HepG2 (cell line): ENCODE results near the gene KRT84. TPM values are rescaled to one million over a fixed set of nuclear protein-coding genes. Genes with fewer than 3 reads are reported as not detected.

Source experiments
- ATAC-seq: fragments of 200-7000 bp; cut with Tn5 transposase; 3 replicates; pipeline ENCODE4 v1.9.1; 2020; ENCODE audit warnings: mild to moderate bottlenecking, moderate library complexity
- BruUV-seq: library from RNA; stranded (reverse); fragments of 400-500 nt; replicated peaks from 2 replicates; lab custom pipeline; 2021; lab: Mats Ljungman, UMichigan
- CTCF ChIA-PET: fragments of 300-600 bp; formaldehyde crosslinking; extraction: SDS; loops from one replicate; lab custom pipeline; 2021; ENCODE audit warnings: low total read pairs, inconsistent platforms, low intra/inter-chr PET ratio; lab: Yijun Ruan, JAX
- POLR2A ChIA-PET: fragments of 350-600 bp; sonication (Branson Sonifier 250); formaldehyde crosslinking; loops from one replicate; lab custom pipeline; 2020; ENCODE audit warnings: antibody characterized with exemption, inconsistent platforms; lab: Yijun Ruan, JAX
- DNase-seq: peaks from one replicate; pipeline ENCODE4 v3.0.0-alpha.2; 2015; ENCODE audit warnings: low spot score
- FAIRE-seq: peaks from 3 replicates; lab custom pipeline; 2011; peaks lifted over from hg19 to GRCh38; lab: Jason Lieb, UNC
- H2AFZ ChIP-seq: one replicate; pipeline ENCODE4 v1.6.1; 2011; ENCODE audit warnings: low read length, inconsistent platforms
- H3K27ac ChIP-seq: fragments of 300-600 bp; 3 replicates; pipeline ENCODE4 v1.8.0; 2011; ENCODE audit warnings: mixed run types, mild to moderate bottlenecking, mixed read lengths, low read length, inconsistent platforms; ENCODE audit not compliant: insufficient read depth; ENCODE audit errors: extremely low read length
- H3K27me3 ChIP-seq, 2 experiments: fragments of 200-600 bp in 1 of 2; 2 replicates in 1 of 2; 3 replicates in 1 of 2; pipeline versions ENCODE4 v1.6.0 to v1.8.0; 2011; ENCODE audit warnings: low read length in 2 of 2, mild to moderate bottlenecking in 2 of 2, moderate library complexity in 2 of 2, inconsistent platforms in 1 of 2; ENCODE audit not compliant: insufficient read depth in 2 of 2, control insufficient read depth in 1 of 2
- H3K36me3 ChIP-seq, 2 experiments: fragments of 200-600 bp in 1 of 2; replicated peaks in 1 of 2; 2 replicates in 1 of 2; 3 replicates in 1 of 2; pipeline versions ENCODE4 v1.5.1 to v1.8.0; 2011; ENCODE audit warnings: low read length in 2 of 2, inconsistent platforms in 1 of 2; ENCODE audit not compliant: insufficient read depth in 2 of 2, control insufficient read depth in 1 of 2
- H3K4me1 ChIP-seq: 2 replicates; pipeline ENCODE4 v1.5.1; 2012; ENCODE audit warnings: low read length, inconsistent platforms; ENCODE audit not compliant: insufficient read depth
- H3K4me2 ChIP-seq: 2 replicates; pipeline ENCODE4 v1.6.0; 2011; ENCODE audit warnings: low read depth, low read length, inconsistent platforms
- H3K4me3 ChIP-seq, 3 experiments: fragments of 200-600 bp in 1 of 3; sonication (generic), shearing (Covaris generic) in 1 of 3; replicated peaks in 1 of 3; 2 replicates each; pipeline ENCODE4 v1.5.1; 2011 to 2016; ENCODE audit warnings: low read length in 3 of 3, inconsistent platforms in 2 of 3, low read depth in 2 of 3, mild to moderate bottlenecking in 2 of 3, control low read depth in 1 of 3, mixed read lengths in 1 of 3; ENCODE audit not compliant: insufficient read depth in 1 of 3
- H3K79me2 ChIP-seq: one replicate; pipeline ENCODE4 v1.6.1; 2011; ENCODE audit warnings: low read length, inconsistent platforms; ENCODE audit not compliant: insufficient read depth
- H3K9ac ChIP-seq: 2 replicates; pipeline ENCODE4 v1.6.0; 2011; ENCODE audit warnings: mild to moderate bottlenecking, low read depth, low read length, inconsistent platforms; ENCODE audit not compliant: insufficient read depth
- H3K9me3 ChIP-seq: 2 replicates; pipeline ENCODE4 v1.5.1; 2012; ENCODE audit warnings: mild to moderate bottlenecking, low read length
- H4K20me1 ChIP-seq: 2 replicates; pipeline ENCODE4 v1.6.0; 2011; ENCODE audit warnings: inconsistent platforms, mild to moderate bottlenecking, low read length, moderate library complexity; ENCODE audit not compliant: insufficient read depth
- DMAP1 ChIP-seq: IDR thresholded peaks from 2 replicates; pipeline ENCODE4 v1.6.1; 2016
- HDAC6 ChIP-seq: fragments of 200-600 bp; sonication (generic); IDR thresholded peaks from 2 replicates; pipeline ENCODE4 v1.7.0; 2017; ENCODE audit warnings: mild to moderate bottlenecking, antibody characterized with exemption, low read length, low read depth
- MTA1 ChIP-seq: sonication (generic); formaldehyde crosslinking; IDR thresholded peaks from 2 replicates; pipeline ENCODE4 v1.4.0; 2020; ENCODE audit warnings: missing genetic modification reagents, mild to moderate bottlenecking, borderline replicate concordance
- RELA ChIP-seq: sonication (generic); formaldehyde crosslinking; IDR thresholded peaks from 2 replicates; pipeline ENCODE4 v1.4.0; 2020; ENCODE audit warnings: missing genetic modification reagents
- SETDB1 ChIP-seq: sonication (generic); formaldehyde crosslinking; IDR thresholded peaks from 2 replicates; pipeline ENCODE4 v1.5.1; 2020; ENCODE audit warnings: missing genetic modification reagents, mild to moderate bottlenecking, borderline replicate concordance
- SRSF9 ChIP-seq: fragments of 200-400 bp; formaldehyde crosslinking; IDR thresholded peaks from 2 replicates; pipeline ENCODE4 v1.6.1; 2018; ENCODE audit warnings: borderline replicate concordance, mild to moderate bottlenecking, low read depth, low read length; ENCODE audit not compliant: insufficient read depth, poor library complexity, severe bottlenecking
- ZKSCAN5 ChIP-seq: sonication (generic); formaldehyde crosslinking; IDR thresholded peaks from 2 replicates; pipeline ENCODE4 v1.5.1; 2020; ENCODE audit warnings: mild to moderate bottlenecking, missing genetic modification reagents
- ZNF207 ChIP-seq: fragments of 450-650 bp; IDR thresholded peaks from 2 replicates; pipeline ENCODE4 v1.6.1; 2016; ENCODE audit warnings: antibody characterized with exemption, borderline replicate concordance
- ZNF597 ChIP-seq: sonication (generic); formaldehyde crosslinking; IDR thresholded peaks from 2 replicates; pipeline ENCODE4 v1.5.0; 2020; ENCODE audit warnings: missing genetic modification reagents
- ZNF775 ChIP-seq: sonication (generic); formaldehyde crosslinking; IDR thresholded peaks from 2 replicates; pipeline ENCODE4 v1.4.0; 2020; ENCODE audit warnings: missing genetic modification reagents, mild to moderate bottlenecking, moderate library complexity, borderline replicate concordance
- WGBS: methylation state at CpG from one replicate; pipeline ENCODE4 v1.1.6; 2017; ENCODE audit warnings: low lambda C conversion rate; 5-methylcytosine and 5-hydroxymethylcytosine counted together
- in situ Hi-C: cut with HindIII; loops from 2 replicates; pipeline ENCODE4 v1.10.0; 2017; ENCODE audit warnings: low pct_unique_long_range_greater_than_20kb; ENCODE audit not compliant: extremely low pct_ligation_motif_present
- intact Hi-C: fragments of 100-400 bp; cut with micrococcal nuclease; formaldehyde crosslinking; loops from one replicate; pipeline ENCODE4 v1.10.0; 2022; ENCODE audit not compliant: unreplicated experiment
- polyA plus RNA-seq, 8 experiments: library from polyadenylated mRNA; depleted of rRNA in 3 of 8; stranded (reverse) in 7 of 8; unstranded in 1 of 8; fragments of >200 nt; fragmentation: Illumina TruSeq in 4 of 8; extraction: Trizol in 4 of 8; gene quantifications; 2 replicates each; pipeline versions ENCODE4 v1.2.1 to v1.2.3, GENCODE V29; 2011 to 2016; ENCODE audit warnings: low read depth in 4 of 8, missing spikeins in 1 of 8, mixed read lengths in 1 of 8; ENCODE audit not compliant: insufficient read depth in 1 of 8
- total RNA-seq, 5 experiments: library from RNA; depleted of rRNA; stranded (reverse); fragments of >200 nt; fragmentation: Illumina TruSeq; extraction: Trizol; gene quantifications; 2 replicates each; pipeline ENCODE4 v1.2.3, GENCODE V29; 2016; ENCODE audit warnings: low read depth in 1 of 5

Gene KRT84
- total and polyA plus RNA-seq, 2 of the 13 experiments (the other 11 are each of a cell fraction or from before 2014, with no cell fraction given): not detected

- Histone ChIP-seq H3K36me3 (no peaks in the 10 kb centered on the region), H2AFZ (no peak overlapping the region), H3K27me3 (peaks cover 1 to 18% of the 10 kb centered on the region in 2 experiments; a peak in 4 of 5 replicates), H3K4me3 (no peak overlapping the region), H3K27ac (no peak overlapping the region), H3K79me2 (no peaks in the 10 kb centered on the region), H3K9ac (no peak overlapping the region), H4K20me1 (0 out of 2 replicates have a peak, but pooled peaks cover 2% of the 10 kb centered on the region), H3K4me1 (no peaks in the 10 kb centered on the region), H3K9me3 (no peaks in the 10 kb centered on the region), H3K4me2 (no peak overlapping the region)
- DNase-seq (no peak), FAIRE-seq (no peak), ATAC-seq (no peak)
- TF ChIP-seq DMAP1 (CRISPR knock-in tag): no peak
- no peak for TF ChIP-seq SRSF9
- no peak for TF ChIP-seq ZNF775 (CRISPR knock-in tag)
- TF ChIP-seq ZKSCAN5 (CRISPR knock-in tag): no peak
- TF ChIP-seq RELA (CRISPR knock-in tag): no peak
- TF ChIP-seq SETDB1 (CRISPR knock-in tag): no peak
- no peak for TF ChIP-seq ZNF207
- no peak for TF ChIP-seq HDAC6
- no peak for TF ChIP-seq ZNF597 (CRISPR knock-in tag)
- no peak for TF ChIP-seq MTA1 (CRISPR knock-in tag)
- intact Hi-C loops: no loop called here
- 22% methylated on average over 5 of the region's 9 CpGs for WGBS
- POLR2A ChIA-PET: no interaction called here
- no TSS peak for BruUV-seq
- CTCF ChIA-PET: no interaction called here
- in situ Hi-C loops: no loop called here
Observed at GRCh38 chr12:52400906-52401305, 15.5 kb upstream of the KRT84 start.
